Upper lobe of left lung (tissue), 6 donors: ENCODE data around the gene CD2AP. TPM values are rescaled to one million over a fixed set of nuclear protein-coding genes. Genes with fewer than 3 reads are reported as not detected.

ENCODE experiments used
- ATAC-seq, 2 donors: fragments of 200-7000 bp; cut with Tn5 transposase; one replicate each; pipeline ENCODE4 v1.9.1; 2022; ENCODE audit warnings: mild to moderate bottlenecking in 2 of 2, moderate library complexity in 2 of 2; ENCODE audit not compliant: low FRiP score in 2 of 2
- DNase-seq, 2 donors: peaks; one replicate each; pipeline ENCODE4 v3.0.0-alpha.2; 2019 to 2020
- H3K27ac ChIP-seq, 4 donors: fragments of 200-600 bp; sonication (generic); one replicate each; pipeline ENCODE4 v1.5.1; 2016 to 2019
- H3K27me3 ChIP-seq, 4 donors: fragments of 200-600 bp; sonication (generic); one replicate each; pipeline ENCODE4 v1.5.1; 2017 to 2019
- H3K36me3 ChIP-seq, 4 donors: fragments of 200-600 bp; sonication (generic); one replicate each; pipeline ENCODE4 v1.5.1; 2016 to 2019
- H3K4me1 ChIP-seq, 4 donors: fragments of 200-600 bp; sonication (generic); one replicate each; pipeline ENCODE4 v1.5.1; 2018 to 2019
- H3K4me3 ChIP-seq, 4 donors: fragments of 200-600 bp; sonication (generic); one replicate each; pipeline ENCODE4 v1.5.1; 2017 to 2019; ENCODE audit warnings: mild to moderate bottlenecking in 2 of 4, moderate library complexity in 1 of 4
- H3K9me3 ChIP-seq, 4 donors: fragments of 200-600 bp; sonication (generic); one replicate each; pipeline ENCODE4 v1.5.1; 2018 to 2019
- CTCF ChIP-seq, 6 experiments: fragments of 450-650 bp in 4 of 6; fragments of 200-600 bp in 2 of 6; sonication (generic) in 2 of 6; IDR thresholded peaks; one replicate each; pipeline ENCODE4 v1.5.1; 2016 to 2019; ENCODE audit warnings: antibody characterized with exemption in 6 of 6
- EP300 ChIP-seq, 4 donors: sonication (generic); formaldehyde crosslinking; IDR thresholded peaks; one replicate each; pipeline ENCODE4 v1.5.1; 2017; ENCODE audit warnings: antibody characterized with exemption in 4 of 4, control low read depth in 2 of 4
- POLR2A ChIP-seq, 4 donors: fragments of 450-650 bp; IDR thresholded peaks; one replicate each; pipeline ENCODE4 v1.5.1; 2016 to 2017; ENCODE audit warnings: antibody characterized with exemption in 4 of 4, mild to moderate bottlenecking in 2 of 4
- POLR2AphosphoS5 ChIP-seq, 2 donors: sonication (generic); formaldehyde crosslinking; IDR thresholded peaks; one replicate each; pipeline ENCODE4 v1.5.1; 2017; ENCODE audit warnings: antibody characterized with exemption in 2 of 2
- WGBS, 2 donors: methylation state at CpG; one replicate each; pipeline ENCODE4 v1.1.5; 2017 to 2018; 5-methylcytosine and 5-hydroxymethylcytosine counted together
- total RNA-seq, 6 donors: library from RNA; depleted of rRNA in 4 of 6; stranded (reverse); fragments of >200 nt in 4 of 6; gene quantifications; one replicate each; pipeline versions ENCODE4 v1.1.0 to v1.2.1, GENCODE V29; 2016 to 2021
- donor health status: DM: no; HTN: no; CAD: no; lungs with moderate emphysema.
- donor health status: DM: no; HTN: yes; CAD: no; lungs with severe emphysema.

Gene CD2AP
- total RNA-seq, 6 donors from 2014 or later, result 22.0 to 86.5 (median 29.3) TPM

GRCh38 chr6:47571488-47571887, 93.9 kb downstream of the CD2AP start:
- H3K27me3 ChIP-seq, result no peaks in the 10 kb centered on the region
- peaks cover 0 to 5% (median 0%) of the 10 kb centered on the region in 4 donors for H3K36me3 ChIP-seq
- WGBS, 2 donors, result 89 to 94% methylated on average over 2 of the region's 2 CpGs
- ATAC-seq (no peak), DNase-seq (no peak)
- H3K27ac ChIP-seq, result no peak overlapping the region
- H3K4me3 ChIP-seq, result no peak overlapping the region
- H3K9me3 ChIP-seq, result no peaks in the 10 kb centered on the region
- TF ChIP-seq CTCF (IDR thresholded peaks at IDR 0.05), result no peak
- no peak for TF ChIP-seq EP300 (IDR thresholded peaks at IDR 0.05)
- TF ChIP-seq POLR2AphosphoS5 (IDR thresholded peaks at IDR 0.05), result no peak
- no peak for TF ChIP-seq POLR2A (IDR thresholded peaks at IDR 0.05)
- peaks cover 0 to 10% (median 7%) of the 10 kb centered on the region in 4 donors for H3K4me1 ChIP-seq

GRCh38 chr6:47573109-47573508, 95.5 kb downstream of the CD2AP start:
- WGBS, 2 donors, result 89 to 91% methylated on average over 2 of the region's 2 CpGs
- DNase-seq, result no peak
- TF ChIP-seq POLR2AphosphoS5 (IDR thresholded peaks at IDR 0.05) (no peak), POLR2A (IDR thresholded peaks at IDR 0.05) (no peak), EP300 (IDR thresholded peaks at IDR 0.05) (no peak), CTCF (IDR thresholded peaks at IDR 0.05) (no peak)
- Histone ChIP-seq H3K4me1 (peaks cover 0 to 10% (median 7%) of the 10 kb centered on the region in 4 donors), H3K27ac (no peak overlapping the region), H3K27me3 (no peaks in the 10 kb centered on the region), H3K4me3 (no peak overlapping the region), H3K9me3 (no peaks in the 10 kb centered on the region), H3K36me3 (peaks cover 0 to 17% (median 1%) of the 10 kb centered on the region in 4 donors)
- no peak for ATAC-seq

- no peak overlapping the region for H3K27ac ChIP-seq
- 92 to 99% methylated on average over 2 of the region's 2 CpGs for WGBS, 2 donors
- TF ChIP-seq POLR2A (IDR thresholded peaks at IDR 0.05) (no peak), CTCF (IDR thresholded peaks at IDR 0.05) (no peak), EP300 (IDR thresholded peaks at IDR 0.05) (no peak), POLR2AphosphoS5 (IDR thresholded peaks at IDR 0.05) (no peak)
- H3K9me3 ChIP-seq, result no peaks in the 10 kb centered on the region
- DNase-seq (no peak), ATAC-seq (no peak)
- no peak overlapping the region for H3K4me3 ChIP-seq
- peaks cover 0 to 33% (median 1%) of the 10 kb centered on the region in 4 donors for H3K36me3 ChIP-seq
- peaks cover 0 to 10% (median 7%) of the 10 kb centered on the region in 4 donors for H3K4me1 ChIP-seq
- H3K27me3 ChIP-seq, result no peaks in the 10 kb centered on the region
Observed at GRCh38 chr6:47574789-47575188, 97.2 kb downstream of the CD2AP start.

GRCh38 chr6:47579040-47579439, 101.5 kb downstream of the CD2AP start:
- DNase-seq (no peak), ATAC-seq (no peak)
- no peak for TF ChIP-seq EP300 (IDR thresholded peaks at IDR 0.05)
- no peak for TF ChIP-seq POLR2AphosphoS5 (IDR thresholded peaks at IDR 0.05)
- no peak for TF ChIP-seq CTCF (IDR thresholded peaks at IDR 0.05)
- no peak for TF ChIP-seq POLR2A (IDR thresholded peaks at IDR 0.05)
- Histone ChIP-seq H3K4me1 (no peaks in the 10 kb centered on the region), H3K9me3 (no peaks in the 10 kb centered on the region), H3K27ac (no peak overlapping the region), H3K27me3 (no peaks in the 10 kb centered on the region), H3K36me3 (peaks cover 0 to 68% (median 1%) of the 10 kb centered on the region in 4 donors), H3K4me3 (no peak overlapping the region)
- 100% methylated on average over 4 of the region's 4 CpGs for WGBS, 2 donors

GRCh38 chr6:47581591-47581990, 104.0 kb downstream of the CD2AP start:
- 86 to 87% methylated on average over 2 of the region's 2 CpGs for WGBS, 2 donors
- H3K27me3 ChIP-seq, result no peaks in the 10 kb centered on the region
- ATAC-seq (no peak), DNase-seq (no peak)
- H3K27ac ChIP-seq, result no peak overlapping the region
- H3K4me1 ChIP-seq, result no peaks in the 10 kb centered on the region
- H3K4me3 ChIP-seq, result no peak overlapping the region
- peaks cover 0 to 70% (median 1%) of the 10 kb centered on the region in 4 donors for H3K36me3 ChIP-seq
- H3K9me3 ChIP-seq, result no peaks in the 10 kb centered on the region
- TF ChIP-seq POLR2AphosphoS5 (IDR thresholded peaks at IDR 0.05) (no peak), CTCF (IDR thresholded peaks at IDR 0.05) (no peak), POLR2A (IDR thresholded peaks at IDR 0.05) (no peak), EP300 (IDR thresholded peaks at IDR 0.05) (no peak)
